ENCODE results near the gene ADAMTS12.

DNA sequence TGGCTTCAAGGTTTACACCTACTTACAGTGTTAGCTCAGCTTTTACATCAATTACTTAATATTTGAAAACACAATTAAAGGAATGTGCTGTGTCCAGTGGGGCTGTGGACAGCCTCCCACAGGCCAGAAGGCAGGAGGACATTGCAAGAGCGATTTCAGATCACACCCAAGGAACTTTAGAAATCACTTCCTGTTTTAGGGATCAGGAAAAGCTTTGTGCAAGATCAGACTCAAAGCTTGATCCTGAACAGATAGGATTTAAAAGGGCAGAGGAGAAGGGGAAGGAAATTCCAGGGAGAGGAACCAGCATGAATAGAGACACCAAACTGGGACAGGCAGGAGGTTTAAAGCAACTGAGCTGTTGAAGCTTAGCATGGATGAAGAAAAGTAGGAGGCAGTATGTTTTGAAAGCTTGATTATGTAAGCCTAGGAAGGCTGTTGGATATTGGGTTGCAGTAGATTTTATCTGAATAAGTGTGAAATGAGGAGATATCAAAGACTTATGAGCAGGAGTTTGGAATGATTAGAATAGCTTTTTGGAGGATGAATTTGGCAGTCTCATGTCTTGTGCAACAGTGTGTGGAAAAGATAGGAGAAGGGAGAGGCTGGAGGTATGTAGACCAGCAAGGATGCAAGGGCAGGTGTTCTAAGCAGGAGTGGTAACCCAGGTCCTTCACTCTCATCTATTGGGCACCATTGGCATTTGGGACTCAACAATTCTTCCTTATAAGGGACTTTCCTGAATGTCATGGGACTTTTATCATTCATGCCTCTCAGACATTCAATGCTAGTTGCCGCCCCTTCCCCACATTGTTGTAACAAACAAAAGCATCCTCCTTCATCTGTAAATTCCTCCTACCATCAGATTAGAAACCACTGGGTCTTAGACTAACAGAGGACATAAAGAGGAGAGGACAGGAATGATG is 327.5 kb downstream of the ADAMTS12 start:
- TF ChIP-seq HNRNPH1 (optimal IDR thresholded peaks at IDR 0.05; ENCODE audit: low read depth, low read length) (no peak), CTCF (IDR thresholded peaks at IDR 0.05 in 2 of 3, conservative IDR thresholded peaks at IDR 0.05 in 1 of 3; ENCODE audit: insufficient read depth in 2 of 3, low read depth in 1 of 3, low read length in 3 of 3) (no peak), CBX5 (IDR thresholded peaks at IDR 0.05; ENCODE audit: borderline replicate concordance, low read depth) (no peak), CHD2 (IDR thresholded peaks at IDR 0.05; ENCODE audit: low read depth, low read length) (no peak), MEF2A (IDR thresholded peaks at IDR 0.05; ENCODE audit: control insufficient read depth, low read depth, low read length) (no peak)
